Karpas-422 (cell line): ENCODE data around the gene TTBK1. TPM values are rescaled to one million over a fixed set of nuclear protein-coding genes. Genes with fewer than 3 reads are reported as not detected.
A peak's percentile ranks its signal among the peaks of the same experiment; 100 is the strongest.

Experiments used
- DNase-seq: peaks from one replicate; pipeline ENCODE4 v3.0.0-alpha.2; 2015
- H2AFZ ChIP-seq: fragments of 200-600 bp; sonication (generic); 2 replicates; pipeline ENCODE4 v1.6.1; 2014; ENCODE audit warnings: antibody characterized with exemption, low read length, mixed read lengths
- H3K27ac ChIP-seq: fragments of 200-600 bp; sonication (generic); 2 replicates; pipeline ENCODE4 v1.5.1; 2014; ENCODE audit warnings: mild to moderate bottlenecking, low read length, moderate library complexity
- H3K27me3 ChIP-seq: fragments of 200-600 bp; sonication (generic); 2 replicates; pipeline ENCODE4 v1.6.1; 2014; ENCODE audit warnings: low read length, mixed read lengths
- H3K36me3 ChIP-seq: fragments of 200-600 bp; sonication (generic); 2 replicates; pipeline ENCODE4 v1.6.1; 2014; ENCODE audit warnings: low read length, mixed read lengths; ENCODE audit not compliant: insufficient read depth
- H3K4me1 ChIP-seq: fragments of 200-600 bp; sonication (generic); 2 replicates; pipeline ENCODE4 v1.6.1; 2014; ENCODE audit warnings: mild to moderate bottlenecking, low read length, mixed read lengths
- H3K4me2 ChIP-seq: fragments of 200-600 bp; sonication (generic); 2 replicates; pipeline ENCODE4 v1.6.1; 2014; ENCODE audit warnings: low read length, low read depth, mild to moderate bottlenecking; ENCODE audit not compliant: poor library complexity, severe bottlenecking
- H3K4me3 ChIP-seq: fragments of 200-600 bp; sonication (generic); 2 replicates; pipeline ENCODE4 v1.5.1; 2014; ENCODE audit warnings: mild to moderate bottlenecking, antibody characterized with exemption, low read length, mixed read lengths
- H3K79me2 ChIP-seq: fragments of 200-600 bp; sonication (generic); 2 replicates; pipeline ENCODE4 v1.6.1; 2014; ENCODE audit warnings: mild to moderate bottlenecking, low read length, mixed read lengths
- H3K9ac ChIP-seq: fragments of 200-600 bp; sonication (generic); 2 replicates; pipeline ENCODE4 v1.6.0; 2014; ENCODE audit warnings: low read length
- H3K9me2 ChIP-seq: fragments of 200-600 bp; sonication (generic), shearing (Covaris generic); replicated peaks from 2 replicates; pipeline ENCODE4 v1.6.0; 2014; ENCODE audit warnings: mild to moderate bottlenecking, low read length, moderate library complexity; ENCODE audit not compliant: insufficient read depth
- H3K9me3 ChIP-seq: fragments of 300-700, 200-600 bp; sonication (generic); 2 replicates; pipeline ENCODE4 v1.6.1; 2014; ENCODE audit warnings: low read length, mixed read lengths
- H4K20me1 ChIP-seq: fragments of 200-600 bp; sonication (generic); 2 replicates; pipeline ENCODE4 v1.6.1; 2014; ENCODE audit warnings: mild to moderate bottlenecking, antibody characterized with exemption, low read length, low read depth; ENCODE audit not compliant: insufficient read depth
- total RNA-seq: library from RNA; depleted of rRNA; stranded (reverse); fragments of >200 nt; shearing (Covaris generic); gene quantifications from 2 replicates; pipeline ENCODE4 v1.2.3, GENCODE V29; 2014; ENCODE audit warnings: low replicate concordance

TTBK1 gene
- total RNA-seq, 1 experiment from 2014 or later: 0.34 TPM

- Histone ChIP-seq H3K9me2 (no peaks in the 10 kb centered on the region), H3K79me2 (no peaks in the 10 kb centered on the region), H3K4me2 (no peak overlapping the region), H2AFZ (no peak overlapping the region), H3K9me3 (no peaks in the 10 kb centered on the region), H3K4me3 (no peak overlapping the region), H3K4me1 (peaks cover 37% of the 10 kb centered on the region), H3K36me3 (no peaks in the 10 kb centered on the region), H3K27ac (no peak overlapping the region), H4K20me1 (no peaks in the 10 kb centered on the region), H3K27me3 (no peaks in the 10 kb centered on the region), H3K9ac (no peak overlapping the region)
- no peak for DNase-seq
Observed at GRCh38 chr6:43274127-43274915, 31.0 kb downstream of the TTBK1 start.

DNA sequence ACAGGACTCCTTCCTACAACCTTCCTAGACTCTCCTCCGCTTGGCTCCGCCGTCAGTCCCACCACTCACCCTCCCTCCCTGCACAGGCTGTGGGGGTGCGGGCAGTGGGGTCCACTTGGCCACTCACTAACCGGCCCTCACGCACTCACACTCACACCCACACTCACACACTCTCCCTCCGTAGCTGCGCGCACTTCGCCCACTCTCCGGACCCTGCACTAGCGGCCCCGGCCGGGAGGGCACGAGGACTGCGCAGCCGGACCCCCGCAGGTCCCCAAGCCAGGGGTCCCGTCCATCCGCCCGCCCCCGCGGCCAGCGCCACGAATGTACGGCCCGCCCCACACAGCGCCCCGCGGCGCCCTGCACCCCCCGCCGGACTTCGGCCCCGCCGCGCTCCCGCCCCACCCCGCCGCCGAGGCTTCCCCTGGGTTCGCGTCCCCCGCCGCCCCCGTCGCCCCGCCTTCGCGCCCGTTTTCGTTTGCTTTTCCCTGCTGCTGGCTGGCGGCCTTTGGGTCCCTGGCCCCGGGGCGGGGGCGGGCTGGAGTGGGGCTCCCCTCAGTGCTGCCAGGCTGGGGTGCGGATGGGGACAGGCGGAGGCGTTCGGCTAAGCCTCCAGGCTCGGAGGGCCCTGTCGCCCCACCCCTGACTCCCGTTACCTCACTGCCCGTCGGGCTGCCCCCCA is 31.8 kb downstream of the TTBK1 start:
- Histone ChIP-seq H3K9ac (peak overlapping the region; percentile 54), H2AFZ (no peak overlapping the region), H4K20me1 (no peaks in the 10 kb centered on the region), H3K4me3 (peak overlapping the region; percentile 48), H3K4me1 (peaks cover 29% of the 10 kb centered on the region), H3K36me3 (no peaks in the 10 kb centered on the region), H3K27me3 (no peaks in the 10 kb centered on the region), H3K4me2 (peak overlapping the region; percentile 65), H3K9me3 (no peaks in the 10 kb centered on the region), H3K27ac (no peak overlapping the region), H3K9me2 (no peaks in the 10 kb centered on the region), H3K79me2 (no peaks in the 10 kb centered on the region)
- no peak for DNase-seq

DNA sequence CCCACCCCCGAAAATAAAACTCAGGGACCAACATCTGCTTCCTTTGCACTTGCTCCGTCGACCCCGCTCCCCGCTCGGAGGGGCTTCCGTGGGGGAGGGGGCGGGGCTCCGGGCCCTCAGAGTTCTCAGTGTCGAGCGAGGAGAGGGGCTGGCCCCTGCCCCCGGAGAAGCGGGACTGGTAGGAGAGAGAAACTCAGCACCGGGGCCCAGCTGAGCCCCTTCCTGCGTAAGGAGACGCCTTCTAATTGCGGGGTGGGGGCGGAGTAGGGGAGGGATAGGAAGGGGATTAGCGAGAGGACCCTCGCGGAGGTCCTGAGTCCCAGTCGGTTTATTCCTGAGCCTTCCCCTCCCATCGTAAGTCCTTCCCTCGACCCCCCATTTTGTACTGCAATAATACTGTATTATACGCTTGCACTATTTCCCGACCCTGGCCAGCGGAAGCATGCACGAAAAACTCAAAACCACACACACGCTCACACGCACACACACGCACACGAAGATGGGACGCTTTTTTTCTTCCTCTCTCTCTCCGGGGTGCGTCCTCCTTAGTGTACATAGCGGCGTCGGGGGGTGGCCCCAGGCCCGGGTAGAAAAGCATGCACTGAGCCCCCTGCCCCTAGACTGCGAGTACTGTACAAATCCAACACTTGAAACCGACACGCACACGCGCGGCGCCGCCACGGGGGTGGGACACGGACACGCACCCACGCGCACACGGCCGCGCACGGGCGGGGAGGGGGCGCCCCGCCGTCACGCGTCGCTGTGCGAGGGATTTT is 32.7 kb downstream of the TTBK1 start:
- Histone ChIP-seq H3K9me3 (no peaks in the 10 kb centered on the region), H3K9me2 (no peaks in the 10 kb centered on the region), H3K9ac (peak overlapping the region; percentile 54), H4K20me1 (no peaks in the 10 kb centered on the region), H3K27ac (no peak overlapping the region), H2AFZ (no peak overlapping the region), H3K4me1 (peaks cover 20% of the 10 kb centered on the region), H3K27me3 (no peaks in the 10 kb centered on the region), H3K79me2 (no peaks in the 10 kb centered on the region), H3K4me2 (peak overlapping the region; percentile 65), H3K36me3 (no peaks in the 10 kb centered on the region), H3K4me3 (peak overlapping the region; percentile 48)
- no peak for DNase-seq

- no peak overlapping the region for H3K9ac ChIP-seq
- no peaks in the 10 kb centered on the region for H3K27me3 ChIP-seq
- H2AFZ ChIP-seq: no peak overlapping the region
- no peak overlapping the region for H3K4me3 ChIP-seq
- H3K4me1 ChIP-seq: peaks cover 14% of the 10 kb centered on the region
- H3K4me2 ChIP-seq: peak overlapping the region; percentile 65
- no peaks in the 10 kb centered on the region for H3K9me2 ChIP-seq
- no peaks in the 10 kb centered on the region for H3K9me3 ChIP-seq
- H3K27ac ChIP-seq: no peak overlapping the region
- DNase-seq: no peak
- no peaks in the 10 kb centered on the region for H3K79me2 ChIP-seq
- H4K20me1 ChIP-seq: no peaks in the 10 kb centered on the region
- H3K36me3 ChIP-seq: no peaks in the 10 kb centered on the region
Observed at GRCh38 chr6:43276577-43277305, 33.5 kb downstream of the TTBK1 start.

GRCh38 chr6:43277306-43277642 is 34.0 kb downstream of the TTBK1 start:
- DNase-seq: no peak
- Histone ChIP-seq H2AFZ (no peak overlapping the region), H3K4me2 (no peak overlapping the region), H3K9me3 (no peaks in the 10 kb centered on the region), H3K9ac (no peak overlapping the region), H3K9me2 (no peaks in the 10 kb centered on the region), H4K20me1 (no peaks in the 10 kb centered on the region), H3K79me2 (no peaks in the 10 kb centered on the region), H3K4me3 (no peak overlapping the region), H3K36me3 (no peaks in the 10 kb centered on the region), H3K27me3 (no peaks in the 10 kb centered on the region), H3K4me1 (peaks cover 11% of the 10 kb centered on the region), H3K27ac (no peak overlapping the region)

- no peak overlapping the region for H3K27ac ChIP-seq
- H3K9me3 ChIP-seq: no peaks in the 10 kb centered on the region
- no peak overlapping the region for H3K4me3 ChIP-seq
- peaks cover 11% of the 10 kb centered on the region for H3K4me1 ChIP-seq
- DNase-seq: no peak
- H3K36me3 ChIP-seq: no peaks in the 10 kb centered on the region
- H4K20me1 ChIP-seq: no peaks in the 10 kb centered on the region
- H3K79me2 ChIP-seq: no peaks in the 10 kb centered on the region
- H2AFZ ChIP-seq: no peak overlapping the region
- no peaks in the 10 kb centered on the region for H3K9me2 ChIP-seq
- H3K4me2 ChIP-seq: no peak overlapping the region
- no peaks in the 10 kb centered on the region for H3K27me3 ChIP-seq
- H3K9ac ChIP-seq: no peak overlapping the region
Observed at GRCh38 chr6:43277643-43278523, 34.6 kb downstream of the TTBK1 start.

- Histone ChIP-seq H3K27me3 (no peaks in the 10 kb centered on the region), H3K4me2 (no peak overlapping the region), H3K9ac (no peak overlapping the region), H3K27ac (no peak overlapping the region), H3K4me3 (no peak overlapping the region), H4K20me1 (no peaks in the 10 kb centered on the region), H3K4me1 (peaks cover 11% of the 10 kb centered on the region), H3K79me2 (no peaks in the 10 kb centered on the region), H3K9me2 (no peaks in the 10 kb centered on the region), H3K9me3 (no peaks in the 10 kb centered on the region), H2AFZ (no peak overlapping the region), H3K36me3 (no peaks in the 10 kb centered on the region)
- DNase-seq: no peak
Observed at GRCh38 chr6:43278524-43279078, 35.3 kb downstream of the TTBK1 start.
